OCI-LY1 (cell line): Measurements from ENCODE around the gene SMC6.

Experiments used
- H2AFZ ChIP-seq: fragments of 200-600 bp; sonication (generic), shearing (Covaris generic); 2 replicates; pipeline ENCODE4 v1.6.0; 2014; ENCODE audit warnings: antibody characterized with exemption, mild to moderate bottlenecking, low read length
- H3F3A ChIP-seq: fragments of 200-600 bp; sonication (generic), shearing (Covaris generic); 2 replicates; pipeline ENCODE4 v1.6.0; 2014; ENCODE audit warnings: mild to moderate bottlenecking, antibody characterized with exemption, low read length, moderate library complexity; ENCODE audit not compliant: insufficient read depth
- H3K27ac ChIP-seq: fragments of 200-600 bp; sonication (generic); 2 replicates; pipeline ENCODE4 v1.5.1; 2014; ENCODE audit warnings: low read length, mixed run types, mild to moderate bottlenecking, low read depth; ENCODE audit not compliant: poor library complexity, severe bottlenecking
- H3K27me3 ChIP-seq: fragments of 200-600 bp; sonication (generic); 2 replicates; pipeline ENCODE4 v1.6.0; 2014; ENCODE audit warnings: antibody characterized with exemption, mild to moderate bottlenecking, low read length, moderate library complexity; ENCODE audit not compliant: insufficient read depth
- H3K36me3 ChIP-seq: fragments of 200-600 bp; sonication (generic); 2 replicates; pipeline ENCODE4 v1.6.1; 2014; ENCODE audit warnings: mild to moderate bottlenecking, antibody characterized with exemption, low read length, moderate library complexity, mixed read lengths; ENCODE audit not compliant: insufficient read depth
- H3K4me1 ChIP-seq: fragments of 200-600 bp; sonication (generic); 2 replicates; pipeline ENCODE4 v1.5.1; 2014; ENCODE audit warnings: mild to moderate bottlenecking, low read length, moderate library complexity; ENCODE audit not compliant: insufficient read depth, severe bottlenecking
- H3K4me2 ChIP-seq: fragments of 200-600 bp; sonication (generic), shearing (Covaris generic); 2 replicates; pipeline ENCODE4 v1.6.1; 2014; ENCODE audit warnings: low read length
- H3K4me3 ChIP-seq: fragments of 200-600 bp; sonication (generic); 2 replicates; pipeline ENCODE4 v1.5.1; 2014; ENCODE audit warnings: low read length, low read depth, mild to moderate bottlenecking, mixed read lengths; ENCODE audit not compliant: poor library complexity, severe bottlenecking
- H3K79me2 ChIP-seq: fragments of 200-600 bp; shearing (Covaris generic); 2 replicates; pipeline ENCODE4 v1.6.1; 2016; ENCODE audit warnings: mixed run types, low read length, mixed read lengths; ENCODE audit not compliant: insufficient read depth
- H3K9ac ChIP-seq: fragments of 200-600 bp; sonication (generic), shearing (Covaris generic); 2 replicates; pipeline ENCODE4 v1.6.1; 2014; ENCODE audit warnings: mild to moderate bottlenecking, low read length, mixed read lengths
- H3K9me2 ChIP-seq: fragments of 200-600 bp; sonication (generic), shearing (Covaris generic); 2 replicates; pipeline ENCODE4 v1.6.1; 2014; ENCODE audit warnings: low read depth, mild to moderate bottlenecking, low read length, mixed read lengths
- H3K9me3 ChIP-seq: fragments of 200-600 bp; shearing (Covaris generic); 2 replicates; pipeline ENCODE4 v1.6.1; 2014; ENCODE audit warnings: low read length, mixed read lengths
- H4K20me1 ChIP-seq: fragments of 200-600 bp; sonication (generic), shearing (Covaris generic); 2 replicates; pipeline ENCODE4 v1.6.0; 2016; ENCODE audit warnings: mild to moderate bottlenecking, low read length; ENCODE audit not compliant: insufficient read depth
- CTCF ChIP-seq: fragments of 200-600 bp; sonication (generic), shearing (Covaris generic); IDR thresholded peaks from 2 replicates; pipeline ENCODE4 v1.5.1; 2017; ENCODE audit warnings: mild to moderate bottlenecking, antibody characterized with exemption, low read length, moderate library complexity, mixed read lengths
- EZH2 ChIP-seq: fragments of 200-600 bp; sonication (generic), shearing (Covaris generic); IDR thresholded peaks from 2 replicates; pipeline ENCODE4 v1.8.0; 2017; ENCODE audit warnings: borderline replicate concordance, mixed run types, mild to moderate bottlenecking, antibody characterized with exemption, low read length, moderate library complexity, mixed read lengths

SMC6 gene

GRCh38 chr2:17793803-17794354, 40.3 kb upstream of the SMC6 start:
- H3K9me2 ChIP-seq, result no peaks in the 10 kb centered on the region
- no peaks in the 10 kb centered on the region for H3F3A ChIP-seq
- H2AFZ ChIP-seq, result no peak overlapping the region
- no peaks in the 10 kb centered on the region for H4K20me1 ChIP-seq
- H3K4me2 ChIP-seq, result no peak overlapping the region
- H3K4me1 ChIP-seq, result no peaks in the 10 kb centered on the region
- no peak overlapping the region for H3K4me3 ChIP-seq
- no peaks in the 10 kb centered on the region for H3K9me3 ChIP-seq
- 0 out of 2 replicates have a peak, but pooled peaks cover 3% of the 10 kb centered on the region for H3K27me3 ChIP-seq
- TF ChIP-seq CTCF (no peak), EZH2 (no peak)
- H3K79me2 ChIP-seq, result no peaks in the 10 kb centered on the region
- no peak overlapping the region for H3K27ac ChIP-seq
- H3K9ac ChIP-seq, result no peak overlapping the region
- no peaks in the 10 kb centered on the region for H3K36me3 ChIP-seq

GRCh38 chr2:17793296-17793695, 39.7 kb upstream of the SMC6 start:
- Histone ChIP-seq H3K27ac (no peak overlapping the region), H3K27me3 (0 out of 2 replicates have a peak, but pooled peaks cover 3% of the 10 kb centered on the region), H2AFZ (no peak overlapping the region), H3K4me2 (no peak overlapping the region), H3K4me3 (no peak overlapping the region), H3K4me1 (no peaks in the 10 kb centered on the region), H3K79me2 (no peaks in the 10 kb centered on the region), H3K9me3 (no peaks in the 10 kb centered on the region), H3K9me2 (no peaks in the 10 kb centered on the region), H4K20me1 (no peaks in the 10 kb centered on the region), H3K9ac (no peak overlapping the region), H3F3A (no peaks in the 10 kb centered on the region), H3K36me3 (no peaks in the 10 kb centered on the region)
- TF ChIP-seq EZH2, result no peak

GRCh38 chr2:17792515-17792914, 38.9 kb upstream of the SMC6 start:
- H4K20me1 ChIP-seq, result no peaks in the 10 kb centered on the region
- TF ChIP-seq EZH2, result no peak
- TF ChIP-seq CTCF, result no peak
- no peak overlapping the region for H3K27ac ChIP-seq
- no peaks in the 10 kb centered on the region for H3F3A ChIP-seq
- H2AFZ ChIP-seq, result no peak overlapping the region
- 0 out of 2 replicates have a peak, but pooled peaks cover 3% of the 10 kb centered on the region for H3K27me3 ChIP-seq
- H3K4me3 ChIP-seq, result no peak overlapping the region
- H3K79me2 ChIP-seq, result no peaks in the 10 kb centered on the region
- H3K36me3 ChIP-seq, result no peaks in the 10 kb centered on the region
- no peak overlapping the region for H3K4me2 ChIP-seq
- no peaks in the 10 kb centered on the region for H3K4me1 ChIP-seq
- no peak overlapping the region for H3K9ac ChIP-seq
- H3K9me3 ChIP-seq, result no peaks in the 10 kb centered on the region
- H3K9me2 ChIP-seq, result no peaks in the 10 kb centered on the region

- Histone ChIP-seq H3K4me1 (no peaks in the 10 kb centered on the region), H2AFZ (no peak overlapping the region), H3K79me2 (no peaks in the 10 kb centered on the region), H3K27me3 (0 out of 2 replicates have a peak, but pooled peaks cover 3% of the 10 kb centered on the region), H3K27ac (no peak overlapping the region), H3K36me3 (no peaks in the 10 kb centered on the region), H3K9ac (no peak overlapping the region), H3K9me3 (no peaks in the 10 kb centered on the region), H3K9me2 (no peaks in the 10 kb centered on the region), H4K20me1 (no peaks in the 10 kb centered on the region), H3K4me2 (no peak overlapping the region), H3F3A (no peaks in the 10 kb centered on the region), H3K4me3 (no peak overlapping the region)
- no peak for TF ChIP-seq CTCF
- no peak for TF ChIP-seq EZH2
Observed at GRCh38 chr2:17791817-17792130, 38.2 kb upstream of the SMC6 start.
